Measurements from ENCODE around the gene ASXL2.
A peak's percentile ranks its signal among the peaks of the same experiment; 100 is the strongest.

ASXL2 gene

DNA sequence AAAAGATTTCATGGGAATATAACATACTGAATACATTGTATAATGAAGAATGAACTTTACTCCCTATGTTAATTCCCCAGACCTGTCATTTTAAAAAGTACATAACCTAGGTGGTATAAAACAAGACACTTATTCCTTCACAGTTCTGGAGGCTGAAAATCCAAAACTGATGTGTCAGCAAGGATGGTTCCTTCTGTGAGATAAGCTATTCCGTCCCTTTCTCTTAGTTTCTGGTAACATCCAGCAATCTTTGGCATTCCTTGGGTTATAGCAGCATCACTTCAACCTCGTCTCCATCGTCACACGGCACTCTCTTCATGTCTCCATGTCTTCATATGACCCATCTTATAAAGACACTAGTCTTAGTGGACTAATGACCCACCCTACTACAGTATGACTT lies 93.9 kb downstream of the ASXL2 start:
- Mint-ChIP-seq H3K9me3 (no peaks in the 10 kb centered on the region), H3K4me3 (no peak overlapping the region), H3K36me3 (ENCODE audit: low read depth) (peaks cover 22% of the 10 kb centered on the region), H3K4me1 (no peaks in the 10 kb centered on the region), H3K27me3 (ENCODE audit: low read depth) (no peaks in the 10 kb centered on the region), H3K27ac (no peak overlapping the region)
- TF ChIP-seq, protein P1, sequence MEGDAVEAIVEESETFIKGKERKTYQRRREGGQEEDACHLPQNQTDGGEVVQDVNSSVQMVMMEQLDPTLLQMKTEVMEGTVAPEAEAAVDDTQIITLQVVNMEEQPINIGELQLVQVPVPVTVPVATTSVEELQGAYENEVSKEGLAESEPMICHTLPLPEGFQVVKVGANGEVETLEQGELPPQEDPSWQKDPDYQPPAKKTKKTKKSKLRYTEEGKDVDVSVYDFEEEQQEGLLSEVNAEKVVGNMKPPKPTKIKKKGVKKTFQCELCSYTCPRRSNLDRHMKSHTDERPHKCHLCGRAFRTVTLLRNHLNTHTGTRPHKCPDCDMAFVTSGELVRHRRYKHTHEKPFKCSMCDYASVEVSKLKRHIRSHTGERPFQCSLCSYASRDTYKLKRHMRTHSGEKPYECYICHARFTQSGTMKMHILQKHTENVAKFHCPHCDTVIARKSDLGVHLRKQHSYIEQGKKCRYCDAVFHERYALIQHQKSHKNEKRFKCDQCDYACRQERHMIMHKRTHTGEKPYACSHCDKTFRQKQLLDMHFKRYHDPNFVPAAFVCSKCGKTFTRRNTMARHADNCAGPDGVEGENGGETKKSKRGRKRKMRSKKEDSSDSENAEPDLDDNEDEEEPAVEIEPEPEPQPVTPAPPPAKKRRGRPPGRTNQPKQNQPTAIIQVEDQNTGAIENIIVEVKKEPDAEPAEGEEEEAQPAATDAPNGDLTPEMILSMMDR (IDR thresholded peaks at IDR 0.05; ENCODE audit: unreplicated experiment in 3 of 3), result no peak

DNA sequence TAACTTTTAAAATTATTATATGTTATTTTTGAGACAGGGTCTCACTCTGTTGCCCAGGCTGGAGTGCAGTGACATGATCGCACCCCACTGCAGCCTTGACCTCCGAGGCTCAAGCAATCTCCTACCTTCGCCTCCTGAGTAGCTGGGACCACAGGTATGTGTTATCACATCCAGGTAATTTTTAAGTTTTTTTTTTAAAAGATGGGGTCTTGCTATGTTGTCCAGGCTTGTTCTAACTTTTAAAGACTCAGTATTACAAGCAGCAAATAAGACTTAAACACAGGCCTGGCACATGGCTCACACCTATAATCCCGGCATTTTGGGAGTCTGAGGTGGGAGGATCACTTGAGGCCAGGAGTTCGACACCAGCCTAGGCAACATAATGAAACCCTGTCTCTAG lies 101.2 kb downstream of the ASXL2 start:
- H3K27me3 Mint-ChIP-seq (ENCODE audit: low read depth), result no peaks in the 10 kb centered on the region
- no peak overlapping the region for H3K27ac Mint-ChIP-seq
- peaks cover 28% of the 10 kb centered on the region for H3K36me3 Mint-ChIP-seq (ENCODE audit: low read depth)
- no peak overlapping the region for H3K4me3 Mint-ChIP-seq
- no peaks in the 10 kb centered on the region for H3K9me3 Mint-ChIP-seq
- TF ChIP-seq, protein P1 (IDR thresholded peaks at IDR 0.05; ENCODE audit: unreplicated experiment in 3 of 3), result no peak
- H3K4me1 Mint-ChIP-seq, result no peaks in the 10 kb centered on the region

DNA sequence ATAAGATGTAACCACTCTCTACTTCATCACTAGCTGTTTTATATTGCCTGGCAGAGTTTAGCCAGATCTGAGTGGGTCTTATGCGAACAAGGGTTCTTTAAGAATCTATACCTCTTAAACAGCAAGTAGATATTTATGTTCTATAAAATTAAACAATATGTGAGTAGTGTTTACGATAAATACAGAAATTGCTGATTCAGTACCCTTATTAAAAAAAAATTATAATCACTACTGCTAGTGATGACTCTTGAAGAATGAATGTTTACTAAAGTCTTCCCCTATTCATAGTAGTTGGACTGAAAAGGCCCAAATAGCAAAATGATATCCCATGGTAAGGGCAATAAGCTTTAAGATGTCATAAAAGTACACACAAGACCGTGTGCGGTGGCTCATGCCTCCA lies 106.2 kb downstream of the ASXL2 start:
- Mint-ChIP-seq H3K9me3 (no peaks in the 10 kb centered on the region), H3K4me1 (no peaks in the 10 kb centered on the region), H3K27me3 (ENCODE audit: low read depth) (no peaks in the 10 kb centered on the region), H3K36me3 (ENCODE audit: low read depth) (peaks cover 49% of the 10 kb centered on the region), H3K4me3 (no peak overlapping the region), H3K27ac (no peak overlapping the region)
- TF ChIP-seq, protein P1 (IDR thresholded peaks at IDR 0.05; ENCODE audit: unreplicated experiment in 3 of 3), result no peak

DNA sequence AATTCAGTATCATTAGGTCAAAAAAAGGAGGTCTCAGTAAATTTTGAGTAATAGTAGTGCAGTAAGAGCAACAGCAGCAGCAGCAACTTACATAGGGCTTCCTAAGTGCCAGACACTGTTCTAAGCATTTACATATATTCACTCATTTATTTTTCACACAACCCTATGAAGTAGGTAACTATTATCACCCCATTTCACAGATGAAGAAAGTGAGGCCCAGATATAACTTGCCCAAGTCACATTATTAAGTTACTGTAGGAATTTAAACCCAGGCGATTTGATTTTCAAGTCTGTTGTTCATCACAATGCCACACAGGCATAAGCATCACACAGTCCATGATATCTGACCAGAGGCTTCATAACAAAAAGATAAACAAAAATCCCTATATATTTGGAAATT lies 114.7 kb downstream of the ASXL2 start:
- no peaks in the 10 kb centered on the region for H3K9me3 Mint-ChIP-seq
- H3K4me1 Mint-ChIP-seq, result no peaks in the 10 kb centered on the region
- H3K36me3 Mint-ChIP-seq (ENCODE audit: low read depth), result peaks cover 58% of the 10 kb centered on the region
- no peaks in the 10 kb centered on the region for H3K27me3 Mint-ChIP-seq (ENCODE audit: low read depth)
- no peak overlapping the region for H3K27ac Mint-ChIP-seq
- TF ChIP-seq, protein P1 (IDR thresholded peaks at IDR 0.05; ENCODE audit: unreplicated experiment in 3 of 3), result no peak
- no peak overlapping the region for H3K4me3 Mint-ChIP-seq

DNA sequence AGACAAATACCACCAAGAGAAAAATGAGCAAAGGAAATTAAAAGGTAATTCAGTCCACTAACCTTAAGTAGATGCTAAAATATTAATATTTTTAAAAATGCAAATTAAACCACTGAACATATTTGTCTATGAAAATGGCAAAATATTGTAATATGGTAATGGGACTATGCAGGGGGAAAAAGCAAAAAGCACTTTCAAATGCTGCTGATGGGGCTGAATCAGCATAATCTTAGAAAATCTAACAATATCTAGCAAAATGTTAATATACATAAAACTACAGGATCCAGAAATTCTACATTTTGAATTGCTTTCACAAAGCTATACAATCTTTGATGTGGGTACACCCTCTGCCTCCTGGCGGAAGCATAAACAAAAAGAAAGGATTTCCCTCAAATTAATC lies 118.0 kb downstream of the ASXL2 start:
- Mint-ChIP-seq H3K4me1 (no peaks in the 10 kb centered on the region), H3K27me3 (ENCODE audit: low read depth) (no peaks in the 10 kb centered on the region), H3K27ac (no peak overlapping the region), H3K4me3 (no peak overlapping the region), H3K9me3 (no peaks in the 10 kb centered on the region), H3K36me3 (ENCODE audit: low read depth) (peaks cover 47% of the 10 kb centered on the region)
- TF ChIP-seq, protein P1 (IDR thresholded peaks at IDR 0.05; ENCODE audit: unreplicated experiment in 3 of 3), result no peak

DNA sequence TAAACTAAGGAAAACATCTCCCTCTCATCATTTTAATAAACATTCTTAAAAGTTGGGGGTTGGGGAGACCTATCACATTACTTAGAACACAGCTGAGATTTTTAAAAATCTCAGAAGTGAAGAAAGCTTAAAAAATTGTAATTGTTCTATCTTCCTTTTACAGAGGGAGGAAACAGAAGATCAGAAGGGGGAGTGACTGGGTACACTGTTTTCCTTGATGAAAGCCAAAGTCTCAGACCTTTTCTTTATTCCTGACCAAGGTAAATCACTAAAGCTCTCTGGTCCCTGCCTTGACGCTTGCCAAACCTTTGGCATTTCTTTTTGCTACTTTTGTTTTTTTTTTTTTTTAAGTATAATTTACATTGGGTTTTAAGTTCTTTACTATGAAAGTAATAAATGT lies 119.9 kb downstream of the ASXL2 start:
- Mint-ChIP-seq H3K4me3 (no peak overlapping the region), H3K36me3 (ENCODE audit: low read depth) (peaks cover 56% of the 10 kb centered on the region), H3K27me3 (ENCODE audit: low read depth) (no peaks in the 10 kb centered on the region), H3K27ac (peak overlapping the region in 1 of 3 experiments; percentile 66), H3K4me1 (no peaks in the 10 kb centered on the region), H3K9me3 (no peaks in the 10 kb centered on the region)
- TF ChIP-seq, protein P1 (IDR thresholded peaks at IDR 0.05; ENCODE audit: unreplicated experiment in 3 of 3), result no peak
